HEK293 (cell line): ENCODE measurements around the gene ALG8.

Experiments
- CTCF ChIA-PET: fragments of 350-600 bp; formaldehyde crosslinking; extraction: SDS; loops from one replicate; lab custom pipeline; 2021; ENCODE audit warnings: antibody characterized with exemption; lab: Yijun Ruan, JAX
- POLR2A ChIA-PET: fragments of 300-600 bp; formaldehyde crosslinking; extraction: SDS; loops from one replicate; lab custom pipeline; 2020; ENCODE audit warnings: antibody characterized with exemption, inconsistent platforms; lab: Yijun Ruan, JAX
- H3K27ac ChIP-seq: fragments of 200-500 bp; sonication (Bioruptor generic); 2 replicates; pipeline ENCODE4 v1.5.1; 2014; ENCODE audit warnings: low read depth, low read length, control low read depth, inconsistent platforms; ENCODE audit errors: extremely low read depth
- H3K36me3 ChIP-seq, 2 experiments: fragments of 200-500 bp in 1 of 2; sonication (Bioruptor generic) in 1 of 2; 1 replicate in 1 of 2; 2 replicates in 1 of 2; pipeline ENCODE4 v1.5.1; 2014 to 2017; ENCODE audit warnings: inconsistent platforms in 2 of 2, low read length in 2 of 2; ENCODE audit not compliant: control insufficient read depth in 2 of 2, insufficient read depth in 1 of 2
- H3K4me1 ChIP-seq: fragments of 200-500 bp; sonication (Bioruptor generic); 2 replicates; pipeline ENCODE4 v1.5.1; 2014; ENCODE audit warnings: mild to moderate bottlenecking, low read length, inconsistent platforms; ENCODE audit not compliant: control insufficient read depth, insufficient read depth
- H3K4me3 ChIP-seq: 2 replicates; pipeline ENCODE4 v1.5.1; 2011; ENCODE audit warnings: low read depth, mild to moderate bottlenecking, control low read depth, low read length, moderate library complexity
- H3K9me3 ChIP-seq: fragments of 200-500 bp; sonication (Bioruptor generic); 2 replicates; pipeline ENCODE4 v1.5.1; 2014; ENCODE audit warnings: low read depth, low read length, inconsistent platforms; ENCODE audit not compliant: control insufficient read depth, insufficient read depth
- ATF2 ChIP-seq: fragments of 450-650 bp; formaldehyde crosslinking; IDR thresholded peaks from 2 replicates; pipeline ENCODE4 v1.5.1; 2016; ENCODE audit warnings: missing biosample characterization, missing genetic modification characterization, low read depth
- HIC1 ChIP-seq: fragments of 450-650 bp; formaldehyde crosslinking; IDR thresholded peaks from 2 replicates; pipeline ENCODE4 v1.5.1; 2016; ENCODE audit warnings: missing biosample characterization, missing genetic modification characterization
- HOXA7 ChIP-seq: sonication (generic); formaldehyde crosslinking; IDR thresholded peaks from 2 replicates; pipeline ENCODE4 v1.8.1; 2022; ENCODE audit warnings: missing genetic modification reagents, borderline replicate concordance
- MEIS1 ChIP-seq: sonication (generic); formaldehyde crosslinking; IDR thresholded peaks from 2 replicates; pipeline ENCODE4 v1.8.1; 2022; ENCODE audit warnings: missing genetic modification reagents, mild to moderate bottlenecking, borderline replicate concordance
- SP7 ChIP-seq: fragments of 450-650 bp; formaldehyde crosslinking; IDR thresholded peaks from 2 replicates; pipeline ENCODE4 v1.5.1; 2016; ENCODE audit warnings: missing biosample characterization, missing genetic modification characterization
- ZBTB20 ChIP-seq: fragments of 450-650 bp; formaldehyde crosslinking; IDR thresholded peaks from 2 replicates; pipeline ENCODE4 v1.5.1; 2016; ENCODE audit warnings: missing biosample characterization, missing genetic modification characterization
- ZBTB26 ChIP-seq: fragments of 450-650 bp; formaldehyde crosslinking; optimal IDR thresholded peaks from 2 replicates; pipeline ENCODE3; 2016; ENCODE audit warnings: missing biosample characterization, mild to moderate bottlenecking, missing genetic modification characterization
- ZFP69B ChIP-seq: fragments of 450-650 bp; formaldehyde crosslinking; IDR thresholded peaks from 2 replicates; pipeline ENCODE4 v1.5.1; 2016; ENCODE audit warnings: missing biosample characterization, missing genetic modification characterization
- ZNF133 ChIP-seq: fragments of 450-650 bp; formaldehyde crosslinking; IDR thresholded peaks from 2 replicates; pipeline ENCODE4 v1.5.1; 2016; ENCODE audit warnings: missing biosample characterization, missing genetic modification characterization
- ZNF140 ChIP-seq: fragments of 450-650 bp; formaldehyde crosslinking; IDR thresholded peaks from 2 replicates; pipeline ENCODE4 v1.5.1; 2016; ENCODE audit warnings: missing biosample characterization, missing genetic modification characterization
- ZNF174 ChIP-seq: fragments of 450-650 bp; formaldehyde crosslinking; IDR thresholded peaks from 2 replicates; pipeline ENCODE4 v1.5.0; 2017; ENCODE audit warnings: missing biosample characterization, mild to moderate bottlenecking, missing genetic modification characterization
- ZNF311 ChIP-seq: fragments of 450-650 bp; formaldehyde crosslinking; IDR thresholded peaks from 2 replicates; pipeline ENCODE4 v1.5.1; 2017; ENCODE audit warnings: missing biosample characterization, missing genetic modification characterization, borderline replicate concordance
- ZNF501 ChIP-seq: fragments of 450-650 bp; formaldehyde crosslinking; IDR thresholded peaks from 2 replicates; pipeline ENCODE4 v1.5.1; 2016; ENCODE audit warnings: missing biosample characterization, missing genetic modification characterization
- ZNF610 ChIP-seq: fragments of 450-650 bp; formaldehyde crosslinking; IDR thresholded peaks from 2 replicates; pipeline ENCODE4 v1.5.1; 2016; ENCODE audit warnings: missing biosample characterization, missing genetic modification characterization, borderline replicate concordance
- ZNF621 ChIP-seq: fragments of 450-650 bp; formaldehyde crosslinking; IDR thresholded peaks from 2 replicates; pipeline ENCODE4 v1.5.1; 2017; ENCODE audit warnings: missing biosample characterization, missing genetic modification characterization
- ZNF645 ChIP-seq: fragments of 450-650 bp; formaldehyde crosslinking; IDR thresholded peaks from 2 replicates; pipeline ENCODE4; 2016; ENCODE audit warnings: missing biosample characterization, missing genetic modification characterization
- TF ChIP-seq, protein P1 (sequence below): fragments of 450-650 bp; formaldehyde crosslinking; IDR thresholded peaks from 2 replicates; pipeline ENCODE4 v1.5.1; 2016; ENCODE audit warnings: missing biosample characterization, missing genetic modification characterization, borderline replicate concordance
- TF ChIP-seq, protein P2 (sequence below): fragments of 450-650 bp; IDR thresholded peaks from 2 replicates; pipeline ENCODE4 v1.5.1; 2018; ENCODE audit warnings: missing biosample characterization, mild to moderate bottlenecking, missing genetic modification characterization

Gene ALG8

DNA sequence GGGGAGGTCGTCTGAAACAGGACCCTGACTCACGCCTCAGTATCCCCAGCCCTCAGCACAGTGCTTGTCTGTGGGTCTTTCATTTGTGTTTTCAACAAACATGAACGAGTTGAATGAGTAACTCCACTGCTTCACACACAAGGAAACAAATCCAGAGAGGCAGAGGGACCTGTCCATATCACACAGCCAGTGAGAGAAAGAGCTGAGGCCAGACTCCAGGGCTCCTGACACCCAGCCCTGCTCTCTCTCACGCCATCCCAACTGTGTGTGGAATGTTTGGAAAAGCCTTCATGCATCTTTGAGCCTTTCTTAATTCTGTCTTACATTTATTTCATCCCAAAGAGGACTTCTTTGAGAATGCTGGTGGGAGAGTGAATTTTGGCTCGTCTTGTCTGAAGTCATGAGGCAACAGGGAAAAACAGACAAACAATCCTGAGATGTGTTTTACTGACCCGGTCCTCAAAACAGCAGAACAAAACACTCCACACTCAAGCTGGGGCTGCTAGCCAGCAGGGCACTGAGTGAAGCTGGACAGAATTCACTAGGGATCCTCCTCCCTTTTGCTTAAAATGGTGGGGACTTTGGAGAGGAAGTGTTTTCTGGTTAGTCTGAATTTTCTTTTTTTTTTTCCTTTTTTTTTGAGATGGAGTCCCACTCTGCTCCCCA lies 19.7 kb upstream of the ALG8 start:
- no peak overlapping the region for H3K4me3 ChIP-seq
- no peaks in the 10 kb centered on the region for H3K36me3 ChIP-seq
- TF ChIP-seq ZNF610 (tag by site-specific recombination) (no peak), MEIS1 (no peak), ZNF133 (tag by site-specific recombination) (no peak), ZBTB20 (tag by site-specific recombination) (no peak), ZNF140 (tag by site-specific recombination) (no peak)
- TF ChIP-seq, protein P1, sequence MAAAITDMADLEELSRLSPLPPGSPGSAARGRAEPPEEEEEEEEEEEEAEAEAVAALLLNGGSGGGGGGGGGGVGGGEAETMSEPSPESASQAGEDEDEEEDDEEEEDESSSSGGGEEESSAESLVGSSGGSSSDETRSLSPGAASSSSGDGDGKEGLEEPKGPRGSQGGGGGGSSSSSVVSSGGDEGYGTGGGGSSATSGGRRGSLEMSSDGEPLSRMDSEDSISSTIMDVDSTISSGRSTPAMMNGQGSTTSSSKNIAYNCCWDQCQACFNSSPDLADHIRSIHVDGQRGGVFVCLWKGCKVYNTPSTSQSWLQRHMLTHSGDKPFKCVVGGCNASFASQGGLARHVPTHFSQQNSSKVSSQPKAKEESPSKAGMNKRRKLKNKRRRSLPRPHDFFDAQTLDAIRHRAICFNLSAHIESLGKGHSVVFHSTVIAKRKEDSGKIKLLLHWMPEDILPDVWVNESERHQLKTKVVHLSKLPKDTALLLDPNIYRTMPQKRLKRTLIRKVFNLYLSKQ (tag by site-specific recombination): no peak
- H3K4me1 ChIP-seq: no peaks in the 10 kb centered on the region
- CTCF ChIA-PET: interaction anchor here (0.7 kb wide), 1 partner anchor 11 kb away, joined by 3 read pairs; no protein-coding TSS in a partner anchor
- POLR2A ChIA-PET: no interaction called here
- no peaks in the 10 kb centered on the region for H3K9me3 ChIP-seq
- no peak overlapping the region for H3K27ac ChIP-seq

DNA sequence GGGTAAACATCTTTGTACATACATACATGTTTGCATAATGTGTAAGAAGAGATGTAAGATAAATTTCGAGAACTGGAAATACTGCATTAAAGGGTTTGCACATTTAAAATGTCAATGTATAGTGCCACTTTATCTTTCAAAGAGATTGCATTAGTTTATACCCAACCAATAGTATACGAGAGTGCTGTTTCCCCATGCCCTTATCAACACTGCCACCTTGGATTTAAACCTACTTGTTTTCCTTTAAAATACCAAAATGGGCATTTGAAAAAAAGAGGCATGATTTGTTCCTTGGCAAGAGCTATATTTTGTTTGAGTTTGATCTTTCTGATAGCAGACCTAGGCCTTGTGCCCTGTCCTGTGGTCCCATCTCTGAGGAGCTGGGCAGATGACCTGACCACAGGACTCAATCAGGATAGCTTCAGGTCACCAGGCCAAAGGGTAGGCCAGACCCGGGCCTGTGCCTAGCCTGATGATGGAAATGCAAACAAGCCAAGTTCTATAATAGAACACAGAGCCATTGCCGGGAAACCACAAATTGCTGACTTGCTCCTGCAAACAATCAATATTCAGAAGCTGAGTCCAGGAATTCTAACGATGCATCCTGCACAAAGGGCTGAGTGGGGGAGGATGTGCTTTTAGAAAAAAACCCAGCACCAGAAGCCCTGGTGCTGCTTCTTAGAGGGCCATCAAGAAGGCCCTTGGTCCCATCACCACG lies 16.9 kb upstream of the ALG8 start:
- Histone ChIP-seq H3K9me3 (no peaks in the 10 kb centered on the region), H3K36me3 (peaks cover 0 to 7% of the 10 kb centered on the region in 2 experiments; a peak in 1 of 3 replicates), H3K27ac (no peak overlapping the region), H3K4me3 (no peak overlapping the region), H3K4me1 (no peaks in the 10 kb centered on the region)
- POLR2A ChIA-PET: interaction anchor here (1.5 kb wide), 1 partner anchor 17 kb away, joined by 4 read pairs; the partner anchor contains the start of gene ALG8
- TF ChIP-seq ZNF174 (tag by site-specific recombination) (no peak), ZBTB26 (tag by site-specific recombination) (no peak), HIC1 (tag by site-specific recombination) (no peak), ZNF645 (tag by site-specific recombination) (no peak), ZNF621 (tag by site-specific recombination) (no peak), ATF2 (tag by site-specific recombination) (no peak), ZNF501 (no peak), ZNF311 (no peak), HOXA7 (CRISPR knock-in tag) (no peak), SP7 (tag by site-specific recombination) (no peak), ZFP69B (tag by site-specific recombination) (no peak)
- TF ChIP-seq, protein P2, sequence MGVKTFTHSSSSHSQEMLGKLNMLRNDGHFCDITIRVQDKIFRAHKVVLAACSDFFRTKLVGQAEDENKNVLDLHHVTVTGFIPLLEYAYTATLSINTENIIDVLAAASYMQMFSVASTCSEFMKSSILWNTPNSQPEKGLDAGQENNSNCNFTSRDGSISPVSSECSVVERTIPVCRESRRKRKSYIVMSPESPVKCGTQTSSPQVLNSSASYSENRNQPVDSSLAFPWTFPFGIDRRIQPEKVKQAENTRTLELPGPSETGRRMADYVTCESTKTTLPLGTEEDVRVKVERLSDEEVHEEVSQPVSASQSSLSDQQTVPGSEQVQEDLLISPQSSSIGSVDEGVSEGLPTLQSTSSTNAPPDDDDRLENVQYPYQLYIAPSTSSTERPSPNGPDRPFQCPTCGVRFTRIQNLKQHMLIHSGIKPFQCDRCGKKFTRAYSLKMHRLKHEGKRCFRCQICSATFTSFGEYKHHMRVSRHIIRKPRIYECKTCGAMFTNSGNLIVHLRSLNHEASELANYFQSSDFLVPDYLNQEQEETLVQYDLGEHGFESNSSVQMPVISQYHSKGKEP (tag by site-specific recombination): no peak
- CTCF ChIA-PET: no interaction called here
